WI38 (cell line): ENCODE data around the gene USP19.
A peak's percentile ranks its signal among the peaks of the same experiment; 100 is the strongest.

Source experiments
- H3K4me3 ChIP-seq: 2 replicates; pipeline ENCODE4 v1.5.1; 2011; ENCODE audit warnings: low read depth, mild to moderate bottlenecking, control low read depth, low read length
- CTCF ChIP-seq: IDR thresholded peaks from 2 replicates; pipeline ENCODE4 v1.5.1; 2012; ENCODE audit warnings: low read depth, mild to moderate bottlenecking, control low read depth, low read length

Gene USP19

GRCh38 chr3:49162751-49163419 lies 42.3 kb upstream of the USP19 start:
- no peak for TF ChIP-seq CTCF
- no peak overlapping the region for H3K4me3 ChIP-seq

DNA sequence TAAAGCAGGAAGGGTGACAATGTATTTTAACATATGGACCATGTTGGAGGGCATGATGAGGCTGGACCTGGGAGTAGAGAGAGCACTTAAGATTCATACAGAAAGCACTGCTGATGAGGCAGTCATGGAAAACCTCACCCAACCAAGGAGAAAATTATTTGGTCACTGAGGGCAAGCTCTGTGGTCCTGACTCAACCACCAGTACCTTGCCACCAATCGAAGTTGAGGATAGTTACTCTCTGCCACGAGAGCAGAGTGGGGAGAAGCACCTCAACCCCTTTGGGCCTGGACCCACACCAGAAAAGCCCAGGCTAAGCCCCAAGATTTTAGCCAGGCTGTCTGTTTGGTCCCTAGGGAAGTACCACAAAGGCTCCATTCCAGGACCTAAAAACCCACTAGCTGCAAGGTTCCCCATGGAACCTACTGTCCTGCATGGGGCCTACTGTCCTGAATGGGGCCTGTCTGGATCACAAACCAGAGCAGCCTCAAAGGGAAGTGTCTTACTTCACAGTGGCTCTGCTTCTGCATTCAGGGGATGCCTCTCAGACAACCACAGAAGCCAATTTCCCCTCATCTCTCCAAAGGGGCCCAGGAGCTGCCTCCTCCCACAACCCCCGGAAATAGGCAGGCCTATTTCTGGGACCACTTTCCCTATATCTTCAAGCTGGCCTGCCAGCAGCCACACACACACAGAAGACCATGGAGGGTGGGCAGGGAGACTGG lies 41.3 kb upstream of the USP19 start:
- H3K4me3 ChIP-seq = no peak overlapping the region

DNA sequence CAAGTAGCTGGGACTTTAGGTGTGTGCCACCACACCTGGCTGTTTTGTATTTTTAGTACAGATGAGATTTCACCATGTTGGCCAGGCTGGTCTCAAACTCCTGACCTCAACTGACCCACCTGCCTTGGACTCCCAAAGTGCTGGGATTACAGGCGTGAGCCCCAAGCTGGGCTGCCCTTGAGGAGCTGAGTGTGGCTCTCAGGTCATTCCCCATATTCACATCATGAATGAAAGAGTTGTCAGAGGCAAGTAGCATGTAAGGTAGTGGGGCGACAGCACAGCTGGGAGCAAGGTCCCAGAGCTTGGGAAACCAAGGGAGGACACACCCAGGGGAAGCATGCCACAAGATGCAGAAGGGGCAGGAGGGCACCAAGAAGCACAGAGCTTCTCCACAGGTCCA lies 40.6 kb upstream of the USP19 start:
- TF ChIP-seq CTCF = no peak
- no peak overlapping the region for H3K4me3 ChIP-seq

More for the DNA sequence above, 41.3 kb upstream of the USP19 start:
- TF ChIP-seq CTCF = no peak

DNA sequence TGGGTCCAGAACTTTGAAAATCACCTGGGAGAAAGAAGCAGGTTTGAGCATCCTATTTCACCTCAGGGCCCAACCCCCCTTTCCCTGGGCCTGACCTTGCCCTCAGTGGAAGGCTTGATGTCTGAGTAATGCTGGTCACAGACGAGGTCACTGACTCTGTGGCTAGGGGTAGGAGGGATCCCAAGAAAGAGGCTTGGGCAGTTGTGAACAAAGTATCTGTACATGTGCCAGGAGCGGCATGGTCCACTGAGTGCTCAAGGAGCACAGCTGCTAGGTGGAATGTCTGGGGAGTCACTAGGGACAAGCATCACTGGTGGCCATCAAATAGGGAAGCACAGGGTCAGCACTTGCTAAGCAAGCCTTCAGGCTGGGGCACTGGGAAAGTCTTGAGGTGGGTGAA lies 38.2 kb upstream of the USP19 start:
- no peak overlapping the region for H3K4me3 ChIP-seq
- TF ChIP-seq CTCF = no peak

DNA sequence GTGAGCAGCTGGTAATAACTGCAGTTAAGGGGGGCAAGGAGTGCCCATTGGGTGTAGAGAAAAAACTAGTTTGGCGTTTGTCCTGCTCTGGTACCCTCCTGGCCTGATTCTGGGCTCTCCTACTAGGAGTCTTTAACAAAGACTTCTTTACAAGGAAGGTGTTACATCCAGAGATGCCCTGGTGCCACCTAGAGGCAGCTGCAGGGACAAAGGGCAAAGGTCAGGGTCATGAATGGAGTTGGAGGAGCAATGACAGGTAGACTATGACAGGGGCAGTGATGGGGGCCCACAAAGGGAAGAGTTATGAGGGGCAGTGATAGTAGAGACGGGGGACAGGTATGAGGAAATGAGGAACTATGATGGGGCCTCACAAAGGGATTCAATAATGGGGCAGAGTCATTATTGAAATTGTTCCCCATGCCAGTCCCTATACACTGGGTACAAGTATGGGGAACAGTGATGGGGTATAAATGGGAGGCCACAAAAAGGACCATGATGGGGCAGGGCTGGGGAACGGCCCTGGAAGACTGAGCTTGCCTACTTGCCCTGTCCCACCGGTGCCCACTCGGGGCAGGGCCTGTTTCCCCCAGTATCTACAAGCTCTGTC lies 37.6 kb upstream of the USP19 start:
- peak; percentile 11; the same call in 1 of the 2 replicates for TF ChIP-seq CTCF
- H3K4me3 ChIP-seq = no peak overlapping the region

GRCh38 chr3:49157289-49157688 lies 36.7 kb upstream of the USP19 start:
- TF ChIP-seq CTCF = no peak
- no peak overlapping the region for H3K4me3 ChIP-seq

DNA sequence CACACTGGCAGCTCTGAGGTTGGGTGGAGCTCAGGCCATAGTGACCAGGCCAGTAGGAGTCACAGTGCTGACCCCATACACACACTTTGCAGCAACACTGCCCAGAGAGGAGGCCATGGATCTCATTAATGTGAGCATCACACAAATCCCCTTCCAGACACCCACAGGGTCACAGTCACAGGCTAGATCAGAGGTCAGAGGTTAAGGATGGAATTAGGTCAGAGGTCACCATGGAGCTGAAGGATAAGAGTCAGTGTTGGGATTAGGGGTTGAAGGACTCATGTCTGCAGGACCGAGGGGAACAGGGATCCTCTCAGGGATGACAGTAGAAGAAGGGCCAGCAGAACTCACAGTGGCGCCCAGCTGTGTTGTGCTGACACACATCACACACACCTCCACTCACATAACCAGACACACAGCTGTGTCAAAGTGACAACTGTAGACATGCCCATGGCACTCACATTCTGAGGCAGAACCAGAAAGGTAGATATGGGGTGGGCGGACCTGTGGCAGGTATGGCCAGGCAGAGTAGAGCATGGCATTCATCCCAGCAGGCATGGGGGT lies 32.8 kb upstream of the USP19 start:
- H3K4me3 ChIP-seq = no peak overlapping the region
- TF ChIP-seq CTCF = no peak
